HL-60/S4 treated with phorbol 12-myristate 13-acetate at 8.2 ng/mL for 4 days and 3 days (cell line): ENCODE measurements around the gene CPTP.

Experiments
- in situ Hi-C: fragments of 300-500 bp; cut with MboI; formaldehyde crosslinking; loops from 2 replicates; pipeline ENCODE4 v1.15.0; 2022; ENCODE audit warnings: low sequenced_read_pairs

The CPTP gene

DNA sequence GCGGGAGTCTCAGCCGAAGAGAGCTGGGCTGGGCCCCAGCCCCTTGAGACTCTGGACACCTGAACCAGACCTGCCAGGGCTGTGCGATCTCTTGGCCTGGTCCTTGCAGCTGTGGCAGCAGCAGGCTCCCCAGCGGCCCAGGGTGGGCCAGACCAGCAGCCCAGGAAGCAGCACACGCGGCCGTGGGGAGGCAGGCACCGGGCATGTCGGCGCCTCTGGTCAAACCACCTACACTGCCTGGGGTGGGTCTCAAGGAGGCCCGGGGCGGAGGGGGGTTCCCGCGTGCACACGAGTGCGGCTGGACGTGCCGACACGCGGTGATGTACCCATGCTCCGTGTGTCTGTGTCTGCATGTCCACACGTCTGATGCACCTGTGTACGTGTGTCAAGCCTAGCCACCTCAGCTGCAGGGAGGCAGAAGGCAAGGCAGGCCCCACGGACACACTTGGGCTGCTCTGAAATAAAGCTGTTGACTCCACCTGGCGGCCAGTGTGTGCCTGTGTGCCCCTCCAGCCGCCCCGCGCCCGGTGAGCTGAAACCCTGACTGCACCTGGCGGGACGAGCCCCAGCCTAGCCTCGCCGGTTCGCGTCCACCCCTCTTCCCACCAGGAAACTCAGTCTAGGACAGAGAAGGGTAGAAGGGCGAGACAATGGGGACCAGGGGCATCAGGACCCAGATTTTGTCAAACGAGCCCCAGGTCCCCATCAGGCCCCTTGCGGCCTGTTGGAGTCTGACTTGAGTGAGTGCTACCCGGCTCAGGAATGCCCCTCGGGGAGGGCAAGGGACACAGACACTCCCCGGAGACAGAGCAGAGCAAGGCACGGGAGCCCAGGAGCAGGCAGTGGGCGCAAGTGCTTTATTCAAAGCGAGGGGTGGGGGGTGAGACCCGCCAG is 32.8 kb upstream of the CPTP start:
- in situ Hi-C loops = no loop called here

DNA sequence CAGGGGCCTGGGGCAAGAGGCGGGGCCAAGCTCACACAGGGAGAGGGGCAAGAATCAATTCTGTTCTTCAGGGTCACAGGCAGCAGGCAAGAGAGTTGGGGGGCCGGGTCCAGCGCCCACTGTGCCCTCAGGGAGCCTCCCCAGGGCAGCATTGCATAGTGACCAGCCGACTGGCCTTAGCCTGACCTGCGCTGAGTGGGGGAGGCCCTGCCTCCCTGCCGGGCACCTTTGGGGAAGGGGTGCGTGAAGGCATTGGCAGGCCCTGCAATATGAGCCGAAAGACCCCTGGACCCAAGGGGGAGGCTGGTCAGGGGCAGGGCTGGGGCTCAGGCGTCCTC is 32.2 kb upstream of the CPTP start:
- in situ Hi-C loops = no loop called here

GRCh38 chr1:1292851-1293250 is 31.8 kb upstream of the CPTP start:
- in situ Hi-C loops = no loop called here

DNA sequence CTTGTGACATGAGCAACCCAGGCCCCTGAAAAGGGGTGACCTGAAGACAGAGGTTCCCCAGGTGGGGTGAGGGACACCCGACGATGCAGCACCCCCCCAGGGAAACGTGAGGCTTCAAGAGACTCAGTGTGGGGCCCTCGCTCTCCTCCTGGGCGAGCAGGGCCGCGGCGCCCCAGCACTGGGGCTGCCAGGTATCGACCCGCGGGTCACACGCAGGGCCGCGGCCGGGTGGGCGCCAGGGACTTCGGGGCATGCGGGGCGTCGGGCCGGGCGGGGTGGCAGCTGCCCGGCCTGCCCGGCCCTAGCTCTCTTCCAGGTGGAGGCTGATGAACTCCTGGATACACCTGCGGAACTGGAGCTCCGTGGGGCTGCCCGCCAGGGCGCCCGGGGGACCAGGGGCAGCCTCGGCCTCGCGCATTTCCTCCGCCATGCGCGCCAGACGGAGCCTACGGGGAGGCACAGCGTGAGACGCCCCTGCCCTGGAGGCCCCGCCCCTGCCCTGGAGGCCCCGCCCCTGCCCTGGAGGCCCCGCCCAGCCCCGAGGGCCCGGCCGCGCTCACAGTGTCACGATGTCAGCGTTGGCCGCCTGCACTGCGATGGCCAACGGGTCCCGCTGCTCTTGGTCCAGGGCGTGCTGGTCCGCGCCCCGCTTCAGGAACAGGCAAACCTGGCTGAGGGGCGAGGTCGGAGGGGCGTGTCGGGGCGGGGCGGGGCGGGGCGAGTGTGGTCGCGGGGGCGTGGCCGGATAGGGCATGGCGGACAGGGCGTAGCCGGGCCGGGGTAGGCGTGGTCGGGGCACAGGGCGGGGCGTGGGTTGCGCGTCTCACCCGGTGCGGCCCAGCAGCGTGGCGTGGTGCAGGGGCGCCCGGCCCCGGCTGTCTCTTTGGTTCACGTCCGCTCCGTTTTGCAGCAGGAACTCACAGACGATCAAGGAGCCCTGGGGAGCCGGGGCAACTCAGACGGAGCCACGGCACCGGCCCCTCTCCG is 31.0 kb upstream of the CPTP start:
- in situ Hi-C loops = no loop called here

GRCh38 chr1:1294250-1294890 is 30.2 kb upstream of the CPTP start:
- in situ Hi-C loops = no loop called here

- in situ Hi-C loops = no loop called here
Measured at GRCh38 chr1:1295154-1295923, 29.3 kb upstream of the CPTP start.

- in situ Hi-C loops = no loop called here
Measured at GRCh38 chr1:1296070-1297061, 28.2 kb upstream of the CPTP start.

DNA sequence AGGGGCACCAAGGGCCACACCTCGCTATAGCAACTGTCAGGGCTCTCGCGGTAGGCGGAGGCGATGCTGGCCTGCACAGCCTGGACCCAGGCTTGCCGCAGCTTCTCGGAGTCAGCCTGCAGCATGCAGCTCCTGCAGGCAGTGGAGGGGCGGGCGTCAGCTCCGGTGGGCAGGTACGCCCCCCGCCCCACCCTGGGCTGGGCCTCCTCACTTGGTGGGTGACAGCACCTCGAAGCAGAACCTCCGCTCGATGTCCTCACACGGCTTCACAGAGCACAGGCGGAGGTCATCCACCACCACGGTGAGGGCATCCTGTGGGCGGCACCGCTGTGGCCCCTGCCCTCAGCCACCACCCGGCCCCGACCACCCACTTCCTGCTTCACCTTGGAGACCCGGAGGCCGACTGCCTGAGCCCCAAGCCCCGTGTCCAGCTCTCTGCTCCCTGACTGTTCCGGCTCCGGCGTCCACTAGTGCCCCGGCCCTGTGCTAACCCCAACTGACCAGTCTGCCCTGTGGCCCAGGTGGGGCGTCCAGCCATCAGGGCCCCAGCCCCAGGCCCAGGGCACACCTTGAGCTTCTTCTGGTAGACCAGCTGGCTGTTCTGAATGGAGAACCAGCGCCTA is 26.7 kb upstream of the CPTP start:
- in situ Hi-C loops = no loop called here

DNA sequence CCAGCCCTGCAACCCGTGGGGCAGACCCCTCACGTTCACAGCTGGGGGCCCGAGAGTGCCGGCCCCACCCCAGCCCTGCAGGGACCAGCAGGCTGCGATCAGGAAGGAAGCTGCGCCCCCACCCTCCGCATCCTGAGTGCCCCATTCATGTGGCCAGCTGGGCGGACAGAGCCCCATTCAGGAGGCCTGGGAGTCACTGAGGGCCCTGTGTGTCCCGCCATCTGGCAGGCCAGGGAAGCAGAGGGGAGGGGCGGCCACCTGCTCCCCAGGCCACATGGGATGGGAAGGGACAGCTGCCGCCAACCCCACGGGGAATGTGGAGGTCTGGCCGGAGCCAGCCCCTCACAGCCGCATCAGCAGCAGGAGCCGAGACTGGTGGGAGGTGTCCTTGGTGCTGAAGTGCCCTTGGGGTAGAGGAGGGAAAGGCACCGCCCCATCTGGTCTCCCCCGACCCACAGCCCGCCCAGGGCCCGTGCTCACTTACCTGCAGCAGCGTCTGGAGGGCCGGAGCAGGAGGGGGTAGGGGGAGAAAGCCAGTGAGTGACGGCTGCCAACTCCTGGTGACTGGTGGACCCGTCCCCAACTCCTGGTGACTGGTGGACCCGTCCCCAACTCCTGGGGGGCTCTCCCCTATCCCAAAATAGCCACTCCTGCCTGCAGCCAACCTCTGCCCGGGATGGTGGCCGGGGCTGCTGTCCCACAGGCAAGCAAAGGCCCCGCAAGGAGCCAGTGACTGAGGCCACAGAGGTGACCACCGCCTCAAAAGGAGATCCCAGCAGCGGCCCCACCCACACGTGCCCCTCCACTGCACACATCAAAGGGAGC is 25.5 kb upstream of the CPTP start:
- in situ Hi-C loops = no loop called here

- in situ Hi-C loops = no loop called here
Measured at GRCh38 chr1:1299686-1300351, 24.8 kb upstream of the CPTP start.

GRCh38 chr1:1300352-1300739 is 24.3 kb upstream of the CPTP start:
- in situ Hi-C loops = no loop called here

DNA sequence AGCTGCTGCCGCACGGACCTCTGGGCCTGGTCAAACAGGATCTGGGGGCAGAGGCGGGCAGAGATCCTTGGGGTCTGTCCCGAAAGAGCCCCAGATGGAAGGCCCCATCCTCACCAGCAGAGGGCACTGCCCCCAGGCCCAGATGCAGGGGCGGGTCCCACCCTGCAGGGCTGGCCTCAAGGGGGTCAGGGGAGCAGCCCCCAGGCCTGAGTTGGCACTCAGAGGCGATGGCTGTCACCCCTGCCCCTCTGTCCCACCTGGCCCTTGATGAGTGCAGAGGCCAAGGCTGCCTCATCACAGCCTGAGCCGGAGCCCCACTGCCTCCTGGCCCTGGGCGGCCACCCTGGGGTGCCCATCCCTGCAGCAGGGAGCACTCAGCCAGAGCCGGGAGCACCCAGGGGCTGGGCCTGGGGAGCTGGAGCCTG is 22.6 kb upstream of the CPTP start:
- in situ Hi-C loops = no loop called here

DNA sequence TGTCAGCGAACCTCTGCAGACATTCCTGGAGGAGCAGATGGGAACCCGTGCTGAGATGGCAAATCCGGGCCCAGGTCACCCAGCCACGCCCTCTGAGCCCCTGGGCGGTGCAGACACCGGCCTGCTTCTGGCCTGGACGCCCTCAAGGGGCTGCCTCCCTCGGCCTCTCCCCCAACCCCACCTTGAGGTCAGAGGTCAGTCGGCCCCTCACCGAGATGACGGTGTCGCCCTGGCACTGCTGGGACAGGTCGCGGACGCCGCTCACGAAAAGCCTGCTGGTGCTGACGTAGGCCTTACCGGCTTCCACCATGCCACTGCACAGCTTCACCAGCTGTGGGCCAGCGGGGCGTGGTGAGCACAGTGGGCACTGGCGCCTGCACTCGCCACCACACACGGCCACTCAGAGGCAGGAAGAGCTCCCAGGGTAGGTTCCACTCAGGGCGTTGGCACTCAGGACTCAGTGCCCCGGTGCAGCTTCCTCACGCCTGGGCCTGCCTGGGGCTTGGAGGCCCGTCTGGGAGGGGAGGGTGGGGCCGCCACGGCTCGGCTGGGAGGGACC is 21.6 kb upstream of the CPTP start:
- in situ Hi-C loops = no loop called here

DNA sequence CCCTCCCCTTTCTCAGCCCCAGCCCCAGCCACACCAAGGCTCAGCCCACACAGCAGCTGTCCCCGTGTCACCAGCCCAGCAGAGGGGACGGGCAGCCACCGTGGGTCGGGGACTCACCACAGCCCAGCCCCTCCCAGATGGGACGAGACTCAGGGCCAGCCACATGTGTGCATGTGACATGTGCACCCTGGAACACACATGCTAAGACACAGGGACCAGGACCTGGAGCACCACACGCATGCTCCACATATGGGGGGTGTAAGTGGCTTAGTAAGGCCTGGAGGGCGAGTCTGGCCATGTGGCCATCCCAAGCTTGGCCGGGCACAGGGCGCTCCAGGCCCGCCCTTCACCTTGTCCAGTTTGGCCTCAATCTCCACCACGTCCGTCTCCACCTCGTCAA is 20.9 kb upstream of the CPTP start:
- in situ Hi-C loops = no loop called here

DNA sequence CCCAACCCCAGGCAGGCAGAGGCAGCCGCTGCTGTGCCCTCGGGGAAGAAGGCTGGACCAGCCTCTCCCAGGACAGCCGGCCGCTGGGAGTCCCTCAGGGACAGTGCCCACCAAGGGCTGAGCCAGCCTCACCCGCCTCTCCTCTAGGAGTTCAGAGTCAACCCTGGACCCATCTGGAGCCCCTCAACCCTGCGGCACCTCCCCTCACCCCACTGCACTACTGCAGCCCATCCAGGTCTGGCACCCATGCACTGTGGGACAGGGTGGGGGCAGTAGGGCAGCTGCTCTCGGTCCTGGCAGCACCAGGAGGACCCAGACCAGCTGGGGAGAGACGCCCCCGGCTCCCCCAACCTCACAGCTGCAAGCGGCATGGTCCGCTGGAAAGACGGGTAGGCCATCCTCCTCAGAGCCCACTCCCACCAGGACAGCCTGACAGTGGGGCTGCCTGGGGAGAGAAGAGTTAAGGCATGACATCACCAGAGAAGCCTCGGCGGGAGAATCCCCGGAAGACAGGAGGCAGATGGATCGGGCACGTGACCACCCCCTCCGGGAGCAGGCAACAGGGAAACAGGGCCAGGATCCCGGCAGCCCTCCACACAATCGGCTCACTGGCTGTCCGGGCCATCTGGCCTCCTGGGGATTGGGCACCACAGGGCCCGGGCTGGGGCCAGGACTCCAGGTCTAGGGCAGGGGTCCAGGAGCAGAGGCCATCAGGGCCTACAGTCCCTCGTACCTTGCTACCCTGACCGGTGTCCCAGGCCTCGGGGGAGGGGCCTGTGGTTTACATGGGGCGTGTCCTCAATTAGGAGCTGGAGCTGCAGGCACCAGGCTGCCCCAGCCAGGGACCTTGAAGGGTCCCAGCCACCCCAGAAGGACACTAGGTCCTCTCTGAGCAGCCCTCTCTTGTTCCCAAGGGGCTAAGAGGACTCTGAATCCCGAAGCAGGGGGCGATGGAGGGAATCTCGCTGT is 20.0 kb upstream of the CPTP start:
- in situ Hi-C loops = no loop called here
